HG03521 (cell line): ENCODE data around the gene SLC6A17.

ENCODE experiments used
- ATAC-seq: cut with Tn5 transposase; IDR thresholded peaks from one replicate; pipeline ENCODE4 v1.9.1; 2021; ENCODE audit warnings: mild to moderate bottlenecking, moderate library complexity; ENCODE audit not compliant: unreplicated experiment

Gene SLC6A17

DNA sequence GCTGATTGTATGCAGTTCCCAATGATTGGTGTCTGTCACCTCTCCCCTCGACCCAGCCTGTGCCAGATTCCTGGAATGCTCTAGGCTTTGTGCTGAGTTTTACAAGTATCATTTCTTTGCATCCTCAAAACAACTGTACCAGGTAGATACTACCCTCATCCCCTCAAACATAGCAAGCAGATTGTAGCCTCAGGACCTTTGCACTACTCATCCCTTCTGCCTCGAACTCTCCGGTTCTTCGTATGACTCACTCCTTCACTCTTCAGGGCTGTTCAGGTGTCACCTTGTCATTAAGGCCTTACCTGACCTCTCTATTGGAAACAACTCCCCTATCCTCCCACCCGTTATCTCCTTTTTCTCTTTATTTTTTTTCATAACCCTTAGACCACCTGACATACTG is 67.8 kb downstream of the SLC6A17 start:
- ATAC-seq: no peak

DNA sequence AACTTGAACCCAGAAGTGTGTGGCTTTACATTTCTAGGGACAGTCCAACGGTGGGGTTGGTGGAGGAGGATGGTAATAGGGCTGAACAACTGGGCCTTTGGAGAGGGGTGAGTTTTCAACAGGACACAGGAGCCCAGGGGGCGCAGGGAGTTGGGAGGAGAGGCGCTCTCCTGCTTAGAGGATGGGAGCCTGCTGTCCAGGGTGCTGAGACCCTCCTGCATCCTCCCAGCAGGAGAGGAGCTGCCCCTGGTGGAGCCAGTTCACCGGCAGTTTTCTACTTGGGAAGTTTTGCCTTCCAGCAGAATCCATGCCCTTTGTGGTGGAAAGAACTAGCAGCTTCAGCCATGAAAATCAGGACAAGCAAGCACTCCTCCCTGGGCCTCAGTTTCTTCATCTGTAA is 68.4 kb downstream of the SLC6A17 start:
- no peak for ATAC-seq

DNA sequence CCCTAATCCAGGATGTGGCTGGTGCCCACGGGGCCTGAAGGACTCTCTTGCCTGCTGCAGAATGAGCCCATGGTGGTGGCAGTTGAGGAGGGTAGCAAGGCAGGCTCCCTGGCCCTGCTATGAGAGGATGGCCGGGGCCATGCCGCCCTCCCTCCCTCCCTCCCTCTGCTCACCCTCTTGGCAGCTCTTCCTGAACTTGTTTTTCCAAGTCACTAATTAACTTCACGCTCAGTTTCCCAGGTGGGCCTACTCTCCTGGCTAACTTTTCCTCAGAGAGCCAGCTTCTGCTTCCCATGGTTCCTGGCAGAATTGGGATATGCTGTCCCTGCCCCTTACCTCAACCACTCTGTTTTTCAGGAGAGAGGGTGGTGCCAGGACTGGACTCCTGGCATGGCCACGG is 70.0 kb downstream of the SLC6A17 start:
- ATAC-seq: no peak

DNA sequence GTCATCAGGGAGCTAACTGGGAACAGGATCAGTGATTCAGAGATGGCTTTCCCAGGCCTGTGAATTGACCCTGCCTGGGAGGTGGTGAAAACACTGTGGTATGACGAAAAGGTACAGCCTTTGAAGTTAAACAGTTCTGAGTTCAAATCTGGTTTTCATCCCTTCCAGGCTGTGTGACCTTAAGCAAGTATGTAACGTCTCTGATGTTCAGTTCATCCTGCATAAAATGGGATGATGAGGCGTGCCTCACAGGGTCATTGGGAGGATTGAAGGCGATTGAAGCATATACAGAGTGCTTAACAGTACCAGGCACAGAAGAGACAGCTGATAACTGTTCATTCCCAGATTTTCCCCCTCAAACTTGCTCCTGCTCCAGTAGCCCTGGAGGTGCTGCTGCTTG is 70.8 kb downstream of the SLC6A17 start:
- ATAC-seq: no peak

DNA sequence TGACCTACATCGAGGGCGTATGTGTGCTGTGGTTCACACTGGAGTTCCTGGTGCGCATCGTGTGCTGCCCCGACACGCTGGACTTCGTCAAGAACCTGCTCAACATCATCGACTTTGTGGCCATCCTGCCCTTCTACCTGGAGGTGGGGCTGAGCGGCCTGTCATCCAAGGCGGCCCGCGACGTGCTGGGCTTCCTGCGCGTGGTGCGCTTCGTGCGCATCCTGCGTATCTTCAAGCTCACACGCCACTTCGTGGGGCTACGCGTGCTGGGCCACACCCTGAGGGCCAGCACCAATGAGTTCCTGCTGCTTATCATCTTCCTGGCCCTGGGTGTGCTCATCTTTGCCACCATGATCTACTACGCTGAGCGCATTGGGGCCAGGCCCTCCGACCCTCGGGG is 72.8 kb downstream of the SLC6A17 start:
- ATAC-seq: no peak

DNA sequence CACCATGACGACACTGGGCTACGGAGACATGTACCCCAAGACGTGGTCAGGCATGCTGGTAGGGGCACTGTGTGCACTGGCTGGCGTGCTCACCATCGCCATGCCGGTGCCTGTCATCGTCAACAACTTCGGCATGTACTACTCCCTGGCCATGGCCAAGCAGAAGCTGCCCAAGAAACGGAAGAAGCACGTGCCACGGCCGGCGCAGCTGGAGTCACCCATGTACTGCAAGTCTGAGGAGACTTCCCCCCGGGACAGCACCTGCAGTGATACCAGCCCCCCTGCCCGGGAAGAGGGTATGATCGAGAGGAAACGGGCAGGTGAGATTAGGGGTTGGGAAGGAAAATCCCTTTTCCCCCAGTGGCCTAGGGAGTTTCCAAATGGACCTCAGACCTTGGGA is 73.3 kb downstream of the SLC6A17 start:
- no peak for ATAC-seq

DNA sequence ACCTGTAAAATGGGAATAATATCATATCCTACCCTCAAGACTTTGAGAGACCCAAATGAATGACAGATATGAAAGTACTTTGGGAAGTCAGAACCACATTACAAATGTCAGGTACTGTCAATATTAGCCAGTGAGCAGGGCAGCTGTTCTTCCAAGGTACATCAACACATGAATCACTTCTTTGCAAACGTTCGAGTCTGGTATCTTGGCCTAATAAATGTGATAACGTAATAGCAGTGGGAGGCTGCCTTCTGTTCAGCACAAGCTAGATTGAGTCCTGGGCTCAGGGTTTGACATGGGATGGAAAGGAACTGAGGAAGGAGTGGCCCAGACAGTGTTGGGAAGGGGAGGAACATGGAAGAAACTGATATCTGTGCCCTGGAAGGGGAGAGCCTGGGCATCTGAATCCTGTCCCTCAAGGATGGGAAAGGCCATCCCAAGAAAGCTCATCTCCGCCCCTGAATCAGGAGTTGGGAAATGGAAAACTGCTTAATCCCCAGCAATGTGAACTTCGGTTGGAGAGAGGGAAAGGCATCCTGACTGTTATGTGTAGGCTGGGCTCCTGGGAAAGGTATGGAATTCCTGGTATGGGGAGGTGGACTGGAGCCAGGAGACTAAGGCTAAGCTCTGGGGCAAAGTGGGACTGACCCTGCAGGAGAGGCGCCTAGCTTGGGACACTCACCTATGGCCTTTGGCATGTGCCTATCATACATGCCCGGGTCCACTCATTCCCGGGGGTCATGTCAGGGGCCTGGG is 74.1 kb downstream of the SLC6A17 start:
- no peak for ATAC-seq

DNA sequence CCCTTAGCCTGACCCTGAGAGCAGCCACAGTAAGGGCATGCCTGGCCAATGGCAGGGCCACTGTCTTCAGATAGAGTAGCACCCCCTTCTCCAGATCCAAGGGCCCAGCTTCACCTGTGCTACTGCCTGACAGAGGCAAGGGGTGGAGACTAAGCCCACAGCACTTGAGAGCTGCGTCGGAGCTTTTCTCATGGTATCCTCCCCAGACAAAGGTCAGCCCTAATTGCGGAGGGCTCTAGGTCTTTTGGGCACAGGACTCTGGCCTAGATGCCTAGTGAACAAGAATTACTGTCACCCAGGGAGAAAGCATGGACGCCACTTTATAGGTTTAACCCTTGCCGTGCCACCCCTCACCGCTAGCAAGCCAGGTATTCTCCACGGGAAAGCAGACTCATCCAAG is 74.9 kb downstream of the SLC6A17 start:
- no peak for ATAC-seq

DNA sequence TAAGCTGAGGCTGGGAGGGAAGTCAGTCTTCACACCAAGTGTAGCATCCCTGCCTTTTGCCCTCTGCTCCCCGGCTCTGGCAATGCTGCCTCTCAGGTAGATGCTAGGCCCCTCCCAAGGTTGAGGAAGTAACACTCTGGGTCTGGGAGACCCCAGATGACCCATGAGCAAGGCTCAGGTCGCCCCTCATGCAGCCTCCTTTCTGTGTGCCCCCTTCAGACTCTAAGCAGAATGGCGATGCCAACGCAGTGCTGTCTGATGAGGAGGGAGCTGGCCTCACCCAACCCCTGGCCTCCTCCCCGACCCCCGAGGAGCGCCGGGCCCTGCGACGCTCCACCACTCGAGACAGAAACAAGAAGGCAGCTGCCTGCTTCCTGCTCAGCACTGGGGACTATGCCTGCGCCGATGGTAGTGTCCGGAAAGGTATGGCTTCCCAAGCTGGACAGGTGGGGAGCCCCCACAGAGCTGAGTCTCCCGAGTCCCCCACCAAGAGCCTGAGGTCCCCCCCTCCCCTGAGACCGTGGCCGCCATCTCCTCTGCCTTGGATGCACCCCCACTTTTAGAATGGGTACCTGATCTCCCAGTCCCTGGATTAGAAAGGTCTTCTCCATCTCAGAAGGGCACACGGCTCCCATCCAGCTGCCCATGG is 75.6 kb downstream of the SLC6A17 start:
- no peak for ATAC-seq

DNA sequence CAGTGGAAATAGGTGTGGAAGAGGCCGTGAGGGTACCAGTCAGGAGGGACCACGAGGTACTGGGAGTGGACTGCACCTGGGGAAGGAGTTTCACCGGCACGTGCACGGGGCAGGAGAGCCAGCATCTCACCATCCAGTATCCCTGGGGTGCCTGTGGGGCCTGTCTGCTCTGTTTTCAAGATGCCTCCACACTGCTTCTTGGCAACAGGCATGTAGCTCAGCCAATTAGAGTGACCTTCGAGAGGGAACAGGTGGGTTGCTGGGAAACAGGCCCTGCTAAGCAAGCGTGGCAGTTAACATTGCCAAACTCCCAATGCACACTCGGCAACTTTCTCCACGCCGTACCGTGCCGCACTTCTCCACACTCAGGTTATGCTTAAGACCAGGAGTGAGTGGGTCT is 77.5 kb downstream of the SLC6A17 start:
- no peak for ATAC-seq

DNA sequence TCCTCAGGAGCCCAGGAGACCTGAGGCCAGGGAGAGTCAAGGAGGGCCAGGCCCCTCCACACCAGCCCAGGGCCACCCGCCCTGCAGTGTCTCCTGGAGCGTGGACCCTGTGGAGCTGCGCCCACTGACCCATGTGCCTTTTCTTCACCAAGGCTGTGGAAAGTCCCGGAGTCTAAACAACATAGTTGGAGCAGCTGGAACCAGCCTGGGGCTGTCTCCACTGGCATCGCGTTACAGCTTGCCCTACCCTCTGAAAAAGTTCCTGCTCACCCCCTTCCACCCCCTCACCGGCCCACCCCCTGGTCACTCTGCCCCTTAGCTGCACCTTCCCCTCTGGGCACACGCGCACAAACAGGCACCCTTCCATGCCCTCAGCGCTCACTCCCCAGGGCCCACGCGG is 78.1 kb downstream of the SLC6A17 start:
- ATAC-seq: no peak

DNA sequence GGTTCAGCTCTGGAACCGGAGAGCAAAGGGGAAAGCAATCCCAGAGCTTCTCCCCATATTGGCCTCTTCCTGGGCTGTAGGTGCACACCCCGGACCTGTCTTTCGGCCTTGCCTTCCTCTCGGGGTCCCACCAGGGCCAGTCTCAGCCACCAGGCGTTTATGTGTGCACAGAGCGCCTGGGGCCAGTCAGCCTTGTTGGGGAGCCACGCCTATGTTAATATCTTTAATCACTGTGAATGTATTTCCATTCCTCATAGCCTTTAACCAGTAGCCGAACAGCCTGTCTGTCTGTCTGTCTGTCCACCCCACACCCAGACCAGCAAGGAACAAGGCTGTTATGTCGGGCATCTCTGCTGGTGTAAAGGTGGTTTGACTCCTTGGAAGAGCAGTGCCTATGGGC is 78.6 kb downstream of the SLC6A17 start:
- no peak for ATAC-seq

DNA sequence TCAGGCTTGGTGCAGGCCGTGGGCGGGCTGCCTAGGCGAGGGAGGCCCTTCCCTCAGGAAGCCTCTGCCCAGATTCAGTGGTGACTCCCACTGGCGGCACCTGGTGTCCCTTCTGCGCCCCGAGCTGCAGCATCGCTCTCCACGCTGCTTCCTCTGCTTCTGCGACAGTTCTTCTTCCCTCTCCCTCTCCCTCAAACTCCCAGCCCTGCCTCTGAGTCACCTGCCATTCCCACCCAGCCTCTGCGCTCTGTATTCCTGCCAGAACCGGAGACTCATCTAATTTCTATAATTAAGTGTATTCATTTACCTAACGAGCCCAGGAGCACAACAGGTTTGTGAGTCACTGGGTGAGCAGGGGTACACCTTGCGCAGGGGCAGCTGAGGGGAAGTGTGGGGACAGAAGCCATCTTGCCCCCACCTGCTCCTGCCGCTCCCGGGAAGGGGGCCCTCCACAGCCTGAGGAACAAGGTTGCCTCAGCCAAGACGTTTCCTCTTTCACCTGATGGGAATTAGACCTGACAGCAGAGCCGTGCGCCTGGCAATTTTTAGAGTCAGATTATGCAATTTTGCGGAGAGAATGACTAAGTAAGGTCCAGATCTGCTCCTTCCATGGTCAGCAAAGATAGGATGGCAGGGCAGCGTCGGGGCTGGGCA is 79.2 kb downstream of the SLC6A17 start:
- no peak for ATAC-seq

DNA sequence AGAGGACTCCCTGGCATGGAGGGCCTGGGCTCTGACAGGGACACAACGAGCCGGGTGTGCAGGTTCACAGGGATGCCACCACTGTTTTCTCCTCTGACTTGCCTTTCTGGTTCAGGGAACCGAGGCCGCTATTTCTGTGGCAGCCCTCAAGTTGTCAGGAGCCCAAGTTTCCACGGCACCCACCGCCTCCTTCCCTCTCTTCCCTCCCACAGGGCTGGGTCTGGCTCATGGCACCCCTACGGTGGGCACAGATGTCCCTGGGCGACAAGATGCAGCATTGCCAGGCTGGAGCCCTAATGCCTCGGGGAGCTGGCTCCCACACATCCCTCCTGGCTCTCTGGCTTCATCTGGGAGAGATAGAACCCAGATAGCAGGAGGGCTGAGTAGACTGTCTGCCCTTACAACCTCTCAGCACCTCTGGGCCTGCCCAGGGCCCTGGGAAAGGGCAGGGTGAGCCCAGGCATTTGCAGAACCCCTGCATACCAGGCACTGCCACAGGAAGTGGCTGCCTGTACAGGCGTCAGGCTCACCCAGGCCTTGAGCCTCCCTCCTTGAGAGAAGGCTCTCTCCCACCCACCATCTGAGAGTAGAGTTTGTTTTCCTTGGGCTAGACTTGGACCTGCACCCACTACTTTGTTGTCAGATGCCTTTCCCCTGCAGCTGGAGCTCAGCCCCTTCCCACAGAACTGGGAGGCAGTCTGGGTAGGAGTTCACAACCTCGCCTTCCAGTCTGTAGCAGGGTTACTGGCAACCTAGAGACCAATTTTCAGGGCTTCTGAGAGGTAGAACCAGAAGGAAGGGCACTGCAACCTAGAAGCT is 80.3 kb downstream of the SLC6A17 start:
- ATAC-seq: no peak

DNA sequence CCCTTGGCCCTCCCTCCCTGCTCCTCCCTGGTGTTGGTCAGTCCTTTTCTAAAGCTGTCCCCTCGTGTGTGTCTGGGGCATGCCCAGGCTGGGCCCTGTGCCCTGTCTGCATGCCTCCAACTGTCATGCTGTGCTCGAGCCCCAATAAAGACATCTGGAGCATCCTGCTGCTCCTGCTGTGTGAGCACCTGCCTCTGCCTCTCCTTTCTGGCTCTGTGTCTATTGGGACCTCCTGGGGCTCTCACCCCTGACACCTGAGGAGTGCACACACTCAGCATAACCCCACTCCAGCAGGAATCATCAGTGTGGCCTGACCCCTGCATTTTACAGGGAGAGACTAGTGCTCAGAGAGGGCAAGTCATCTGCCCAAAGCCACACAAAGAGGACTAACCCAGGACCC is 83.6 kb downstream of the SLC6A17 start:
- no peak for ATAC-seq

DNA sequence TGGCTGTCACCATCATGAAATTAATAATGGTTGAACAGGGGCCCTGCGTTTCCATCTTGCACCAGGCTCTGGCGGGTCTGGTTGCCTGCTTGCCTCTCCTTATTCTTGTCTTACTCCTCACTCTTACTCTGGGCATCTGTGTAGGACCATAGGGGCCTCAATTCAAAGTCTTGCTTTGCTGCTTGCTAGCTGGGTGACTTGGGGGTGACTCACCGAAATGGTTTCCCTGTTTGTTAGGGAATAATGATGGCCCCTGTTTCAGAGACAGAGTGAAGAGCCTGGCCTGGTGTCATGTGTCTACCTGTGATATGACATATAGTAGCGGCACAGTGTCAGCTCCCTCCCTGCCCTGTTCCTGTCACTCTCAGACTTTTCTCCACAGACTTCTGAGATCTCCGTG is 84.4 kb downstream of the SLC6A17 start:
- ATAC-seq: no peak

DNA sequence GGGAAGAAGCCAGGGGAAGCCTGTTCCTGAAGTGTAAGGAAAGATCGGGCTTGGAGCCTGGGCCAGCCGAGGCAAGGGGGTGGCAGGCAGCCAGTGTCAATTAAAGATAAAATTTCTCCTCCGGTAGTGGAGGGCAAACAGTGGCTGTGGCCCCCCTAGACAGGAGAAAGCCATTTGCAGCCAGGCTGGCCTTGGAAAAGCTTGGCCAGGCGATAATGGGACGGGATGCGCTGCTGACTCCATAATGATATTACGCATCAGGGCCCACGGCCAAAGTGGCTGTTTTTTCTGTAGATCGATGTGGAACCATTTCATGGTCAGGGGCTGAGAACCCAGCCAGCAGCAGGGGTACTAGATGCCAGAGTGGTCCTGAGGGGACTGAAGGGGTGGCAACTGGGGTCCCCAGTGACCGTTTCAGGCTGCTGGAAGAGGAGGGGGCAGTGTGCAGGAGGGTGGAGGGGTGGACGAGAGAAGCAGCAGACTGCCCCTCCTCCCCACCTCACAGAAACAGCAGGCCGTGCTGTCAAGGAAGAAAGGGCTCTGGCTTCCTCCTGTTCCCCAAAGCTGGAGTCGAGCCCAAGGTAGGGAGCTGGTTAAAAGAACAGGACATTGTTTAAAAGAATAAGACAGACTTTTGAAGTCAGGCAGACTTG is 85.0 kb downstream of the SLC6A17 start:
- ATAC-seq: no peak

DNA sequence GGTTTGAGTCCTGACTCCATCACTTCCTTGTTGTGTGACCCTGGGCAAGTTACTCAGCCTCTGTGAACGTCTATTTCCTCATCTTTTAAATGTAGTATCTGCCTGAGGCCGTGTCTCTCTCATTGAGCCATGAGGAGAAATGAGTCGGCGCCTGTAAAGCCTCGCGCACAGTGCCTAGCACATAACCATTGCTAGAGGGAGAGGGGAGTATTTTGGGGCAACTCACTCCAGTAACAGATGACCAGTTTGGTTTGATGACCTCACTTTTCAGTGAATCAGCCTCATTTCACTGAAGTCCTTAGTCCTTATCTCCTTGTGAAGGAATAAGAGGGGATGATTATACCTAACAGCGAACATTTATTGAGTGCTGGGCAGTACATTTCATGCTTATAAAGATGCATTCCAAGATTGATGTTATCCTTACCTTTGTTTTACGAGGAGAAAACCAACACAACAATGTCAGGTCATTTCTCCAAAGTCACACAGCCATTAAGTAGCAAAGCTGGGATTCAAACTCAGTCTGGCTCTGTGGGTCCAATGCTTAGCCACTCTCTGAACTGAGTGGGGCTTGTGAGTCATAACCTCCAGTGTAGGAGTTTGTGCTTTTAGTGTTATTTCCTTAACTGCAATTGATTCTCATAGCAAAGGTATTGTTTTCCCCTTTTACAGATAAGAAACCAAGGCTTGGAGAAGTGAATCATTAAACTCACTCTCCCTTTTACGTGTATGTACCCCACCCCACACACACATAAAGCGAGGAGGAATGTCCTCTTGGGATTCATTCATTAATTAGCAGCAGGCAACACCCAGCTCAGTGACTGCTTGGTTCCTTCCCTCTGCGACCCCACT is 85.8 kb downstream of the SLC6A17 start:
- ATAC-seq: no peak

DNA sequence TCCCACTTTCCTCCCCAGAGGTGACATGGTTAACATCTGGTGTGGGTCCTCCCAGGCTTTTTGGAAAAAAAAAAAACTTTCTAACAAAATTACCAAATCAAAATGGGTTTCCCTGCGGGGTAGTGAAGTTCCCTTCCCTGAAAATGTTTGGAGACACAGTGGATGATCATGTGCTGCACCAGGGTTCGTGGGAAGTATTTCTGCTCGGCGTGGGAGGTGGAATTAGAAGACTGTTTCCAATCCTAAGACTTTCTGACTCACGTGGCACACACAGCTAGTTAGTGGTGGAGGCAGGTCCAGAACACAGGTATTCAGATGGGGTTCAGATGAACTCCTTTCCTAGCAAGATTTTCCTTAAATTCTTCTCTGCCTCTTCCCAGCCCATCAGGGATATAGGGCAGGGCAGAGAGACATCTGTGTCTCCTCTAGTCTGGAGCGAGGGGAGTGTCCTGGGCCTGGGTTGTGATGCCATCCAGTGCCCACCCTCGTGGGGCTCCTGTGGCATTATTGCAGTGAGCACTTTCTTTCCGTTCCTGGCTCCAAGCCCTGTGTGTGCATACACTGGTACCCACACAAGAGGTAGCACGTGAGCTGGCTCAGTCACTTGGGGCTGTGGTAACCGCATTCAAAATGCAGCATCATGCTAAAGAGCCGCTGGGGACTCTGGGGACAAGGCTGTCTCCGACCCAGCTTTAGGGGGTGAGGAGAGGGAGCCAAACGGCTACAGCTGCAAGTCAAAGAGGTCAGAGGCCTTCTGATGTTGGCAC is 87.3 kb downstream of the SLC6A17 start:
- no peak for ATAC-seq
